GM19397 (cell line): Measurements from ENCODE around the gene PROKR2.

ENCODE experiments used
- ATAC-seq: cut with Tn5 transposase; IDR thresholded peaks from one replicate; pipeline ENCODE4 v1.9.1; 2021; ENCODE audit warnings: mild to moderate bottlenecking, moderate library complexity; ENCODE audit not compliant: unreplicated experiment

The PROKR2 gene

DNA sequence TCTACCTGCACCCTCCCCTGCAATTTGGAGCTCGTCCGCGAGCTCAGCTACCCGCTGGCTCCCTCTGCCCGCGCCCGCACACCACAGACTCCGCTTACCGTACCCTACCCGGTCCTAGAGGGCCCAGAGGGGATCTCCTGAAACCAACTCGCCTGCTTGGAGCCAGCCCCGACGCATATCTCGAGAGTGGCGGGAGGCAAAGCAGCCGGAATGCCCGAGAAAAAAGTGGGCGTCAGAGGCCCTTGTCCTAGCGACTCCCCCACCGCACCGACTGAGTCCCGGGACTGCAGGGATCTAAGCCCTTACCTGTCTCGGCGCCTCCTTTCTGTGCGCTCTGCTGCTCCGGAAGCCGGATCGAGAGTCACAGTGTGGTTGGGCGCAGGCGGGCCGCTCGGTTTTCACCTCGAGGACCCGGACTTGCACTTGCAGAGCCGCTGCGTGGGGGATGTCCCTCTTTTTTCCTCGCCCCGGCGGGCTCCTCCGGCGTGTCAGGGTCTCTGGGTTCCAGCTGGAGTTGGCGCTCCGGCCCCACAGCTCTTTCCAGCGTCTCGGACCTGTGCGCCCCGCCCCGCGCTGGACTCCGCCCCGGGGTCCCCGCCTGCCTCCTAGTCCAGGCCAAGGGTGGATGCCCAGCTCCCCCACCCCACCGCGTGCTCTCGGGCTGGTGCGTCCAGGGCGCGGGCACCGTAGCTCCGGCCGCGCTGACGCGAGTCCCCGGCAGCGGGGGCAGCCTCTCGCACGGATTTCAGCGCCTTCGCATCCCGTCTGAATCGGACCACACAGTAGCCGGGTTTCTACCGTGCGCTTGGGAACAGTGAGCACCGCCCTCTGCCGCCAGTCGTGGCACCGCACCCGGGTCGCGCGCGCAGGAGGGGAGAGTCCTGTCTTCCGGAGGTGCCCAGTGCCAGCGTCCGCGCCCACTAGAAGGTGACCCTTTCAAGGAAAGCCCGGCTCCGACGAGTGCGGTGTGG lies at the start of gene PROKR2:
Gene PROKR2 (minus strand): TSS at position 767 of the 971 bp plus-strand sequence. CDS start 2,585 bp downstream, outside the sequence.
- no peak for ATAC-seq

- no peak for ATAC-seq
Observed at GRCh38 chr20:5364997-5365597, 48.3 kb upstream of the PROKR2 start.

DNA sequence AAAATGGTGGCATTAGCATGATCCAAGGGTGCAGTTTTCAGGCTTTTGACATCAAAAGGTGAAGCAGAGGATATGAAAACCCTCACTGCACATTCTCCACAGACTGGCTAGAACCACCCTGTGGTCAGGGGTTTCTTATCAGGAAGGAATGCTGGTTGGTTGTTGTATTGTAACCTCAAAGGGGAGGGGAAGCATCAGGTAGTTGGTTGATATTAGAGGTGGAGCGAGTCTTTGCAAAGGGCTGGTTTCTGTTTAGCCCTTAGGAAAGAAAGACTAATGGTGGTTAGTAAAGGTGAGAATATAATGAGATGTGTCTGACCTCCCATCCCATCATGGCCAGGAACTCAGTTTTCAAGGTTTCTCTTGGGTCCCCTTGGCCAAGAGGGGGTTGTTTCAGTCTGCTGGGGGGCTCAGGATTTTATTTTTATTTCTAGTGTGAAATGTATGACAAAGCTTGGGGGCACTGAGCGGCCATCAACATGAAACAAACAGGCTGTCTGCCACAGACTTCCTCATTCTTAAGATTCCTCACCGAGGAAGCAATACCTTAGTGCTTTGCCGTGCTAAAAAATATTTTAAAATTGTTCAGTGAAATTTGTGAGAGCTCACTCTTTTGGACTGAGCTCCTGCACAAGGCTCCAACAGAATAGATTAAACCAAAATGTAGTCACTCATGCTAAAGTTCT lies 47.5 kb upstream of the PROKR2 start:
- ATAC-seq, result no peak

DNA sequence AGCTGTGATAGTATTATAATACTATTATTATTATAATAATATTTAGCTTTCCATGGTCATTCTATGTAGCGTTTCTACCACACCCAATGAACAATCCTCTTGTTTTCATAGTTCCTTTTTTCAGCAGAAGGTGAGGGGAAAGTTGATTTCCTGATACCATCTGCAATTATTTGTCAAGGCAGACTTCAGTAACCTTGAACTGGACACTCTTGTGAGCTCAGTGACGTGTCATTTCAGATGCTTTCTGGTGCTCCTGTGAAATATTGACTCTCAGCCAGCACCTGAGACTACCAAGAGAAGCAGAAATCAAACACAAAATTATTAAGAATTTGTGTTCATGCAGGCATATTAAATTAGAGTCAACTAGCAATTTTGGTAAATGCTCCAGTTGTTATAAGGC lies 46.0 kb upstream of the PROKR2 start:
- ATAC-seq, result no peak

- ATAC-seq, result no peak
Observed at GRCh38 chr20:5361176-5361575, 44.4 kb upstream of the PROKR2 start.

DNA sequence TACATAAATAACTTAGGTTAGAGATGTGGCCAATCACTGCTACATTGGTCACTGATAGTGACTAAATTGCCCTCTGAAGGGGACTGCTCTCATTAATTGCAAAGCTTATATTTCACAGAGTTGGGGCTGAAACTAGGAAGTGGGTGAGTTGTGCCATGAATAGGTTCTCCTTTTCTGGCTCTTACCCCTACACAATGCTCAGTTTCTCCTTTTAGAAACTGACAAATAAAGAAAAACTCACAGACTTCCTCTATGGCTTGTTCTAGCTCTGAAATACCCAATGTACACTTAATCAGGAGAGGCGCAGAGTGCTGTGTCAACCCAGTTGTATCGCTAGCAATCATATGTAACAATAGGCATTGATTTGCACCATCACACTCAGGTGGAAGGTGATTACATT lies 41.2 kb upstream of the PROKR2 start:
- no peak for ATAC-seq

- ATAC-seq, result no peak
Observed at GRCh38 chr20:5356941-5357340, 40.2 kb upstream of the PROKR2 start.

DNA sequence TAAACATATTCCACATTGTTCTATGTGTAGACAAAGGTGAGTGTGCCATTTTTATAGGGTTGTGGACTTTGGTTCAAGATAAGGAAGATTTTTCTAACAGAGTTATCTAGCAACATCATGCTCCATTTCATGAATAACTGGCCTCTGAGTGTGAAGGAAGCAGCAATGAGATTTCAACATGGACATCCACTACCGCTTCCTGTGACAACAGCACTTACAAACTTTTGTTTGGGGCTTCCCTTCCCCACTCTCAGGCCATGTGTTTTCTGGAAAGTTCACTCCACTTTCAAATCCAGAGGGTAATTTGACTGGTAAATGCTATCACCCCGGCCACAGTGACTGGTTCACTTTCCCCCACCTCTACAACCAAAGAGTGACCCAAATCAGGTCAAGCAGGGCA lies 38.1 kb upstream of the PROKR2 start:
- ATAC-seq, result no peak

DNA sequence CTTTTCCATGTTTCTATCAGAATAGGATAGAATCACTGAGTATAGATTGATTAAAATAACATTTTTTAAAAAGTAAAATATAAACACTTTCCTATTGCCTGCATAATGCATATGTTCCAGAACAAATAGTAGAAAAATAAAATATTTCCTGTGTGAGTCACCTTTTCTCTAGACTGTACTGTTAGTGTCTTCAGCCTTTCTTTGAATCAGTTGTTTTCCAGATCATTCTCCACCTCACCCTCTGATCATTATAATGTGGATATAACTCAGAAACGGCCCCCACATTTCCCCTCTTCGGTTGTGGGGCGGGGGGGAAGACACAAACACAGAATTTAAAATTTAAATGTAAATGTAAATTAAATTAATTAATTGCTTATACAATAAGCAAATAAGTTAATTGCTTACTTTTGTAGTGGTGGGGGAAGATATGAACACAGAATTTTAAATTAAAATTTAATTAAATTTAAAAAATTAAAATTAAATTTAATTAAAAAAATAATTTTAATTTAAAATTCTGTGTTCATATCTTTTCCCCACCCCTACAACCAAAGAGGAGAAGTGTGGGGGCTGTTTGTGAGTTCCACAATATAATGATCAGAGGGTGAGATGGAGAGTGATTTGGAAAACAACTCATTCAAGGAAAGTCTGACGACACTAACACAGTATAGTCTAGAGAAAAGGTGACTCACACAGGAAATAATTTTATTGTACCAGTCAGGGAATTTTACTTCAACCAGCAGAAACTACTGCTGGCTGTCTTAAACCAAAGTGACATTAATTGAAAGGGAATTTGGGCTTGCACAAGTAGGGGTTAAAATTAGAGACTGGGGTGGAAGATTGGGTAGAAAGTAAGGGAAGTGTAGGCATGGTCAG lies 37.1 kb upstream of the PROKR2 start:
- no peak for ATAC-seq

DNA sequence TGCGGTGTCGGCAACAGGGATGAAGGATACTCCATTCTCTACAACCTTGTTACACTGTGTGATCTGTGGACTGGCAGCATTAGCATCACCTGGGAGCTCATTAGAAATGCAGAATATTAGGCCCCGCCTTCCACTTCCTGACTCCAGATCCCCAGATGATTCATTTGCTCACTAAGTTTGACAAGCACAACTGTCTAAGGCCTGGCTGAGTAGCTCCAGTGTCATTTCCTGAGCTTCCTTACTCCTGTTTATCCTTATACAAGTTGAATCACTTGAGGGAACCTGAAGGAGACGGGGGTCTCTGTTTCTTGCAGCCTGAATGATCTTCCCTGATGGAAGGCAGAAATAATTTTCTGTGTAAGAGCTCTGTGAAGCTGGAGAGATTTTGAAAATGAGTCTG lies 32.7 kb upstream of the PROKR2 start:
- no peak for ATAC-seq

- ATAC-seq, result no peak
Observed at GRCh38 chr20:5342021-5342420, 25.3 kb upstream of the PROKR2 start.

GRCh38 chr20:5331340-5331739 lies 14.6 kb upstream of the PROKR2 start:
- no peak for ATAC-seq

- ATAC-seq, result no peak
Observed at GRCh38 chr20:5328268-5328667, 11.5 kb upstream of the PROKR2 start.

- ATAC-seq, result no peak
Observed at GRCh38 chr20:5327356-5327755, 10.6 kb upstream of the PROKR2 start.

DNA sequence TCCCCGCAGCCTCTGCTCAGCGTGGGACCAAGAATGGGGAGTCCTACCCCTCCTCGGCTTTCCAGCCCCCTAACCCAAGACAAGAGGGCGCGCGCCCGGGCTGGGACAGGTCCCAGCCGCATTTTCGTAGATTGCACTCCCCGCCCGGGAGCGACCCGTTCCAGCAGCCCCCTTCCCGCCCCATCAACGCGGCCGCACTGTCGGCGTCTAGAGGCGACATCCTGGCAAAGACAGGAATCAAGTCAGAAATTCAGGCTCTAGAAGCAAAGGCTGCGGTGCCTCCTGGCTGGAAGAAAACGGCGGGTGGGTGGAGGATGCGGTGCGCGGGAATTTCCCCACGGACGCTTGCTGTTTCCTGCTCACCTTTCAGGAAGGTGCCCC lies 957 bp downstream of the PROKR2 start:
- ATAC-seq, result no peak

- no peak for ATAC-seq
Observed at GRCh38 chr20:5313916-5314315, 2.8 kb downstream of the PROKR2 start.

GRCh38 chr20:5312518-5312917 lies 4.2 kb downstream of the PROKR2 start:
- ATAC-seq, result no peak

DNA sequence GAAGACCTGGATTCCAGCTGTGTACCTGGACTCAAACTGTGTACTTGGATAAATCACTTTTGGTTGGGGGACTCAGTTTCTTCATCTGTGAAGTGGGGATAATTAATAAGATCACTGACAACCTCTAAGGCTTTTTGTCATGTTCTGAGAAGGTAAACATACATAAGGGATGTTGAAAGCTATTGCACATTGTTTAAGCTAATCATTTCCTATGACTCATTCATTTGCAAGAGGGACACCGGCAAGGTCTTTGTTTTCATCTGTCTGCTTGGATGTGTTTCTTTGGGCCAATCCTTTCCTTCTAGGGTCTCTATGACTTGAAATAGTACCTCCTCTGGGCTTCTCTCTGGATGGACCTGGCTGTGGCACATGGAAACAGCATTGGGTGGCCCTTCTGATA lies 6.8 kb downstream of the PROKR2 start:
- no peak for ATAC-seq

- ATAC-seq, result no peak
Observed at GRCh38 chr20:5298811-5299210, 17.9 kb downstream of the PROKR2 start.

DNA sequence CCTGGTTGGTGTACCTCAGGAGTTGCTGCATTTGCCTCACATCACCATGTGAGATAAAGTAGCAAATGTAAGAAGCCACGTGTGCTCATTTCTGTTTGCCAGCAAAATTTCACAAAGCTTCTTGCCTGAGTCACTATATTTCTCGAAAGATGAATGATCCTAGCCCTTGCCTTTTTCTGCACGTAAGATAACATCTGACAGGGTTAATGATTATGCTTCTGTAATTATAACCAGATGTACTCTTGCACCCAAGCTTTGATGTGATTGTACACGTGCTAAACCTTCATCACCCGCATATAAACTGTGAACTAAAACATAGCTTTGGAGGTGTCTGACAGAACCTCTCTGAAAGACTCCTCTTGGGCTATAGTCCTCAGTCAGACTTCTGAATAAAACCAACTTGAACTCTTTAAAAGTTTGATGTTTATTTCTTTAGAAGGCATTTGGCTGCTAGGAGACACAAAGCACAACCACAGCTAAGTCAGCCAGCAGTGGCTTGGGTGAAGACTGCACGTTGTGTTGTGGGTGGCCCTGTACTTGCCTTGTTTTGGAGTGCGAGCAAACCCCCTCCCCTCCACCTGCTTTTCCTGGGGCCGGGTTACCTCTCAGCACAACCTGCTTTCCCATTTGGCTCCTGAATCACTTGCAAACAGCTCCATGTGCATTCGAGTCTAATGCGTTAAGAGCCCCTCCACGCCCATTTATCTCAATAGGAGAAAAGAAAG lies 19.3 kb downstream of the PROKR2 start:
- no peak for ATAC-seq
